Fibroblast of skin of right biceps (primary cell): Measurements from ENCODE around the gene TMPRSS7.

Experiments used
- DNase-seq: peaks from one replicate; pipeline ENCODE4 v3.0.0-alpha.2; 2013

TMPRSS7 gene

DNA sequence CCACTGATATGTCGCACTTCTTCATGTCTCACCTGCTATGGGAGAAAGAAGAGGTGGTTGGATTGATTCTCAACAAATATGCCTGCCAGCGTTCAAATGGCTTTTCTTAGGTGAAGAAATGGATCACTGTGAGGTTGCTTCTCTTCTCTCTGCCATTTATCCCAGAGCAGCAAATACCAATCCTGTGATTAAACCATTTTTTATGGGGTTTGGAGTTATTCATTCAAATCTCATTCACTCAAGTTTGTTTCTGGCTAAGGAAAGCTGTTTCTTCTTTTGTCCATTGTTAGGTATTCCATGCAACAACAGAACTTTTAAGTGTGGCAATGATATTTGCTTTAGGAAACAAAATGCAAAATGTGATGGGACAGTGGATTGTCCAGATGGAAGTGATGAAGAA, 39.5 kb downstream of the TMPRSS7 start:
- peak; percentile 22 for DNase-seq

DNA sequence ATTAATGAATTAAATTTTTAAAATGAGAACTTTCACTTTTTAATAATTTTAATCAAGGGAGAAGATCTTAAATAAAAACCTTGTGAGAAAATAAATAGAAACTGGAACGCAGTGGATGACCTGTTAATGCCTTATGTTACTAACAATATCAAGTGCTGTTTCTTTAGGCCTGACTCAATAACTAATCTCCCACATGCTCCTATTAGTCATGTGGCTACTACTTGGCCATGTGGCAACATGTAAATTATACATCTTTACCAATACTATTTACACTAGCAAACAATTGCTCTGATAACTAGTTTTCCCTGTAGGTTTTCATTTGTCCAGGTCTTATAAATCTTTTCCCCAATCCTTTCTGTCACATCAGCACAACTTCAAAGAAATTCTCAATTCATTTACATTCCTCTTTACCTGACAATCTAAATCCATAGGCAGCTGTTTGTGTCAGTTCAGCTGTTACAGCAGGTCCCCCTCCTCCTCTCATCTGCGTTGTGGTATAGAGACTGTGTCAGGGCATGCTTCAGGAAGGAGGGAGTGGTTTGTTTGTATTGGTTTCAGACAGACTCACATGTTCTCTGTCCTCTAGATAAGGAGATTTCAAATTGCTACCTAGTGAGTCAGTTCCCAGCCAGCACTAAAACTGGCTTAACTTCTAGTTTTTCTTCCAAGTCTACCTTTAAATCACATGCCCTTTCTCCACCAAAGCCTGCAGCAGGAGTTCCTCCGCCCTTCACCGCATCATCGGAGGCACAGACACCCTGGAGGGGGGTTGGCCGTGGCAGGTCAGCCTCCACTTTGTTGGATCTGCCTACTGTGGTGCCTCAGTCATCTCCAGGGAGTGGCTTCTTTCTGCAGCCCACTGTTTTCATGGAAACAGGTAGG, 40.3 kb downstream of the TMPRSS7 start:
- DNase-seq = peak; percentile 88

DNA sequence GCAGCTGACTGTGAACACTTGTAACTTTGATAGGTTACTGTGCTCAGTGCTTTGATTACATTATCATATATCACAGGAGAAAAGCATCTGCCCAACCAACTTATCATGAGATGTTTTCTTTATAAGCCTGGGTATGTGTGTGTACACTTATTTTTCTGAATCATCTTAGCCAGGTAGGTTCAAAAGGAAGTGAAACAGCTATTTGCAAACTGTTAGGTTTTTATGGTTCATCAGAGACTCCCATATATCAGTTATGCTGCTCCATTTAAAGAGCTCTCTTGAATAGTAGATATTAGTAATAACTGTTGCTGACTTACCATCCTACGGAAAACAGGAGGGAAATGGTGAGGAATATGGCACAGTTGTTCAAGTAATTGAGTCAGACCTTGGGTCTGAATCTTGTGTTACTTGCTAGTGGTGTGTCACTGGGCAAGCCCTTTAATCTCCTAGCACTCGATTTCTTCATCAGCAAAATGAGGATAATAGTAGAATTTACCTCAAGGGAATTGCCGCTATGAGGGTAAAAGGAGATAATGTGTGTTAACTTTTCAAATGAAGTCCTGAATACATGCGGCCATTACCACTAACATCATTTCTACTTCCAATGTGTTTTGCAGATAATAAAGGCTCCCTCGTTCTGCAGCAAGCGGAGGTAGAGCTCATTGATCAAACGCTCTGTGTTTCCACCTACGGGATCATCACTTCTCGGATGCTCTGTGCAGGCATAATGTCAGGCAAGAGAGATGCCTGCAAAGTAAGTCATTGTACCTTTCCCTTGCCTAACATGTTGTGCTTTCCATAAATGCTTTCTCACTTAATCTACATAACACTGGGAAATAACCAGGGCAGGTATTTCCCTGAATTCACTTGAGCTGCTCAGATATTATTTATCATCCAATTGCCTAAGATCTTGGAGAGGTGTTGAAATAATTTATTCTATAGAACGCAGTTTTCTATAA, 43.9 kb downstream of the TMPRSS7 start:
- no peak for DNase-seq

DNA sequence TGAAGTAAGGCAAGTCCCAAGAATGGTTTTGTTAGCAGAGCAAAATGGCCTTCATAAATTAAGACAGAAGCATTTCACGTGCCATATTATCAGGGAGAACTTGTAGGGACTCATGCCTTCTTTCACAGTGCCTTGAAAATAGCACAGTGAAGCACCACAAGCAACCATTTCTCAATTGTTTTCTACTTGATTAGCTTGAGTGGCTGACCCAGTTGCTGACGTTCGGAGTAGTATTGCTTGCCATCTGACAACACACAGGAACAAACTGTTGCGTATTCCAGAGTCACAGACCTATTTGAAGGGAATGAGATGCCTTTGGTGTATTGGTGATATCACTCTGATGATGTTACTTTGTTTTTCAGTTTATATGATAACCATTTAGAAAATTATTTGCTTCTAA, 48.7 kb downstream of the TMPRSS7 start:
- DNase-seq = no peak

DNA sequence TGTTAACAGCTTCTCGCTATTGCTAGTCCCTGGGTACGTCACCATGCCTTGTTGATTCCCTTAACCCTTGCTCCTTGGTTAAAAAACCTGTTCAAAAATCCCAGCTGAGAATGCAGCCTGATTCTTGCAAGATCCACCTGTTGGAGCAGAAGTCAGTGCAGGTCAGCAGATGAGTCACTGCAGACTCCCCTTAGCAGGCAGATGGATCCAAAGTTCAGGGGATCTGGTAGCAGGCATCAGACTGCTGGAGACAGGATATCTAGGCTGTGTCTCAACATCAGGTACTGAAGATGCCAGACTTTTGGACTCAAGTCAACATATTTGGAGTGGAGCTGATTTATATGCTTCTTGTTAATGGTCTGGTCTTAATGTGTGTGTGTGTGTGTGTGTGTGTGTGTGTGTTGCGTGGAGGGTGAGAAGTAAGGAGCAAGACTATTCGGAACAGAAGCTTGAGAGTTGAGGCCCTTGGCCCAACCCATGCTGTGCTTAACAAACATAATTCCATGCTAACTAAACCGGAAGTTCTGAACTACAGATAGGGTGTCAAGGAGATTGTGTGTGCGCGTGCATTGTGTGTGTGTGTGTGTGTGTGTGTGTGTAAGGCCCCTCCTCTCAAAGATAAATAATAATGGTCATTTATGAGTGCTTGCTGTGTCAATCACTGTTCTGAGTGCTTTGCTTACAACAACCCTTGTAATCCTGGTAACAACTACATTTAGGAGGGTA, 50.6 kb downstream of the TMPRSS7 start:
- no peak for DNase-seq

DNA sequence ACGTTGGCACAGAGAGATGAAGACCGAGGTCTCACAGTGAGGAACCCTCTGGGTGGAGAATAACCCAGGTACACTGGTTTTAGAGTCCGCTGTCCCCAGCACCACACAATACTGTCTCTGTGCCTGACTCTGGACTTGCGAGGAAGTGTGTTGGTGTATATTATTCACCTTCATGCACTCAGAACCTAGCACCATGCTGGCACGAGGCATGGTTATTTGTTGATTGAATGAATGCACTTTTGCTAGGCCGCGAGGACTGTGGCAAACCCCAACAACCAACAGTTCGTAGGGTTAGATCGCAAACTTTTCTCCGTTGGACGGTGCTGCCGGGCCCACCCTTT, 51.2 kb downstream of the TMPRSS7 start:
- no peak for DNase-seq

DNA sequence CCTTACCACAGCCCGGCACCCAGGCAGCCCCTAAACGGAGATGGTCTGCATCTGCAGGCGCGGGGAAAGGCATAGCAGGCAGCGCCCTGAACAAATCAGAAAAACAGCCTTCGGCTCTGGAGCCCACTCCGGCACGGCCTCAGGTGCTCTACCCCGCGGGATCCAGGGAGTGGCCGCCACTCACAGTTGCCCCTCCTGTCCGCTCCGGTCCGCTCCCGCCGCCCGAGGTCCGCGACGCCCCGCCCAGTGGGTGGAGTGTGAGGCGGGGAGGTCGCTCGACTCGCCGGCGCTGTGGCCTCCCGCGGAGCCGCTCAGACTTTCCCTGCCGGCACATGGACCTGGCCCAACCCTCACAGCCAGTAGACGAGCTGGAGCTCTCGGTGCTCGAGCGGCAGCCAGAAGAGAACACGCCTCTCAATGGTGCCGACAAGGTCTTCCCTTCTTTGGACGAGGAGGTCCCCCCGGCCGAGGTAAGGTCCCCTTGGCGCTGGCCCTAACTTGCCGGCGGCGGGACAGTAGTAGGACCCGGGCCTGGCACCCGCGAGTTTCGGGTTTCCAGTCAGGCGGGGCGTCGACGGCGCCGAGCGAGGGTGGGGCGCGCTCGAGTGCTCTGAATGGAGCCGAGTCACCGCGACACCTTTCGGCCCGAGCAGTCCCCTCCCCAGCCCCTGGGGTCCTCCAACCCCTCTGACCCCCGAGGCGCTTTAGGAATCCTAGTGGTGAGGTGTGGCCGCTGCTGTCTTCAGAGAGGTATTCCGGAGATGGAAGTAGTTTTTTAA, 51.7 kb downstream of the TMPRSS7 start, which contains the start of gene C3orf52:
C3orf52 (plus strand) TSS at position 314 of the 779 bp plus-strand sequence; CDS start at position 333, 19 bp downstream.
- peak; percentile 80 for DNase-seq

DNA sequence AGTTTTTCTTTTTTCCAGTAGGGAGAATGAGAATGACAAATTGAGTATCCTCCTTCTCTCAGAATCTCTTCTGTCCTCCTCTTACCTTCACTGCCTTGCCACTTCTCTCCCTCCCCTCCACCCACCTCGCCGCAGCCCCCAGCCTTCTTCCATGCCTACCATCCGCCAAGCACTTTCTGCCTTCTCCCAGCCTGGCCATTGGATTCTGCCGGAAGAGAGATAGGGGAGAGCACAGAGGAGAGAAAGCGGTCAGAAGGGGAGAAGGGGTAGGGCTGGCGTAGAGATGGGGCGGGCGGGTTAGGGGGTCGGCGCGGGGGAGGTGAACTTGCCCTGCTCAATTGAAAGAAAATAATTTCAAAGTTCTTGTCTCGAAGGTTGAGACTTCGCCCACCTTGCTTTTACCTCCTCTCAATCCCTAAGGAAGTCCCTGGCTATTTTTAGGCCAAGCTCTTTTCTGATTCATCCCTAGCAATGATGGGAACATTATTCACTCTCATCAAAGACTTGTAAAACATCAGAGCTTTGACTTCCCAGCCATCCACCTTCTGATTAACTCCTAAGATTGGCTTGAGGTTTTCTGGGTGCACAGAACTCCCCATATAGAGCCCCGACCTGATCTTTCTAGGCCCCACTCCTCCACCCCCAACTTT, 52.5 kb downstream of the TMPRSS7 start:
- DNase-seq = peak; percentile 61

DNA sequence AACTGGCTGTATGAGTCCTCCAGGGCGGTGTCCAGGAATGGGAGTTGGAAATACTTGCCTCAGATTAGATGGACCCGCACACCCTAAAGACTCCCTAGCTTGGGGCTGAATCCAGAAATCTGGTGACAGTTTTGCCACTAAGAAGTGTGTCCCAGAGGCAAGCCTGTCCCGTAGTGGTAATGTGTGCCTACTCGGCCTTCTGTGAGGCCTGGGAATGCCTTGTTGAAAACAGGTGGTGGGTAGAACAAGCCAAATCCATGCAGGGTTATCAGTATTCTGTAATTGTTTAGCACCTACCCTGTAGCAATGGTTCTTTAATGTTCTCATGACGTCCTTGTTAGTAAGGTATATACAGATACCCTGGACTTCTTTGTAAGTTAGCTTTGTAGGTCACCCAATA, 53.2 kb downstream of the TMPRSS7 start:
- DNase-seq = no peak

DNA sequence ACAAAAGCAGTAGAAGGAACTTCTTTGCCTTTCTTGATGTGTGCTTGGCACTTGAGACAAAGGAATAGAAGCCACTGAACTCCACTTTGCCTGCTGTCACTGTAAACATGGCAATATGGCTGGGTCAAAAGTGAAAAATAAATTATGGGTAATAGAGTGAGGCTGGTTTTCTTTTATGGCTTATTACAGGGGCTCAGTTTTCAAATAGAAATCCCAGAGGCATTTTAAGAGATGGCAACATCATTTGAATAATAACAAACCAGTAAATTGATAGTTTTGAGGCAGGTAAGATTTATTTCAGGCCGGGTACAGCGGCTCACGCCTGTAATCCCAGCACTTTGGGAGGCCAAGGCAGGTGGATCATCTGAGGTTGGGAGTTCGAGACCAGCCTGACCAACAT, 54.4 kb downstream of the TMPRSS7 start:
- no peak for DNase-seq

DNA sequence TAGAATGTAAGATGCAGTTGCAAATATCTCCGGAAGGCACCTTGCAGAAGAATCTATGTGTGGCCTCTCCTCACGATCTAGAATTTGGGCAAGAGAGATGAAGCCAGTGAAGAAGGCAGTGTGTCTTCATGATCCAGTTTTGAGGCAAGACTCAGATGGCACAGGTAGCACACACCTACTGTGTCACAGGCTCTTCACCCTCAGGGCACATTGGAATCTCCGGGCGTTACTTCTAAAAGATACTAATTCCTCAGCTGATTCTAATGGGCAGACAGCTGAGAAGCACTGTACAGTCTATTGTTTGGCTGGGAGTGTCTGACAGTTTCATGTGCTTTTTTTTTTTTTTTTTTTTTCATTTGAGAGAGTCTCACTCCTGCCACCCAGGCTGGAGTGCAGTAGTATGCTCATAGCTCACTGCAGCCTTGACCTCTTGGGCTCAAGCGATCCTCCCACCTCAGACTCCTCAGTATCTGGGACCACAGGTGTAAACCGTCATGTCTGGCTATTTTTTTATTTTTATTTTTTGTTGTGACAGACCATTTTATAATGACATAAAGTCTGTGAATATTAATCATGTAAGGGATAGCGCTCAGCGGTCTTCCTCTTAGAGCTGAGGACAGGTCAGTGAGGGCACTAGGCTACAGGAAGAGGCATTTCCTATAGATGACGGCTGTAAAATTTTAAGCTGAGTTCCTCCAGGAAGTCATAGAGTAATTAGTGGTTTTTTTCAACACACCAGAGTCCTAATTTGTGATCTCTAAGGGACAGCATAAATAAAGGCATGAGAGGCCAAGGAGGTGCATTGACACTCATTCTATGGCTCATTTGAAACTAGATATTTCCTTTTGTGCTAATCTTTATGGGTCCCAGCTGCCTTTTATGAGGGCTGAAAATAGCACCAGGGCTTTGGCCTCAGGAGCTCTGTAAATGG, 55.7 kb downstream of the TMPRSS7 start:
- DNase-seq = no peak

DNA sequence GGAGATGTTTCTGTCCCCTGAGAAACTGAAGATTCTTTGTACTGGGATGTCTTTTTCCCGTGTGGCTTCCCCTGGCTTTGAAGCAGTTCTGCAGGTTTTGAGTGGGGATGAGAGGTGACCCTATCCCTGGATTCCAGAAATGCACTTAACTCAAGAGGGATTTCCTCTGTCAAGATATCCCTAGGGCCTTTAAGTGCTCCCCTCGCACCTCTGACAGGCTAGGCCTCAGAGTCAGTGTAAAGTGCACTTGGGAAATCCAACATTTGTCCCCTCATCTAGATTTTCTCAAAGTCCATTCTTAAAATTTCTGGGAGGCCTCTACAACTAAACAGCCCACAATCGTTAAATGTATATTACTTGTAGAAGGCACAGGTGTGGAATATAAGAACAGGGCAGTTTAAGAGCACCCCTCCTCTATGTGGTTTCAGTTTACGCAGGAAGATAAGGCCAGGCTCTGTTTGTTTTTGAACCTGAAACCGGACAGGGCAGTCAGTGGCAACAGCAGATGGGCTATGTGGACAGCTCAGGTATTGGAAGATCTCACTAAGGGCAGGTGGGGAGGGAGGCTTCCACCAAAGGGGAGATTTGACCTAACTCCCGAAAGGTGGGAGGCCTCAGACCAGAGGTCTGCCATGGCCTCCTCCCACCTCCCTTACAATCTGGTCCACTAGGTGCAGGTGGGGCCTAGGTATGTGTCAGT, 56.5 kb downstream of the TMPRSS7 start:
- no peak for DNase-seq

DNA sequence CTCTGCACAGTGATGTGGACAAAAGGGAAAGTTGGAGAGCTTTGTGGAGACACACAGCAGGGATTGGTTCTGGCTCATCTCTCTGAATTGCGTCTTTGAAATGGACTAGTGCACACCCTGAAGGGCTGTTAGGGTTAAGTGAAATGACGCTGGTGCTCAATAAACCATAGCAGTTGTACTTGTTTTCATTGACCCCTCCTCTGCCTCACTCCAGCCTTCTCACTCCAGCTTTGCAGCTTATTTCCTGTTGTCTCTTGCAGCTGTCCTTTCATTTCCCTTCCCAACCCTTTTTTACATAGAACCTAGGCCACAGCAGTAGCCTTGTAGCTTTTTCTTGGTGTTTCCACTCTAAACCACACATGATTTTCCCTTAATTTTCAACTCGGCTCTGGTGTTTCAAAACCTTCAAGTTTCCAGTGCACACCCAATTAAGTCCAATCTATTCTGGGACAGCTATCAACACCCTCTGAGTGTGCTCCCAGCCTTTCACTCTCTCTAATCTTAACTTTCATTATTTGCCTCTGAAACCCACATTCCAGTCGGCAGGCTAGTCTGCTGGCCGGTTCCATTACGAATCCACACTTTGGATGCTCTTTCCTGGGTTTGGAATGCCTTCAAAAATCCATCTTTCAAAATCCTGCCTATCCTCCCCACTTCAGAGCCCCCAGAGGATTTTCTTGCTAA, 58.1 kb downstream of the TMPRSS7 start:
- DNase-seq = peak; percentile 59

DNA sequence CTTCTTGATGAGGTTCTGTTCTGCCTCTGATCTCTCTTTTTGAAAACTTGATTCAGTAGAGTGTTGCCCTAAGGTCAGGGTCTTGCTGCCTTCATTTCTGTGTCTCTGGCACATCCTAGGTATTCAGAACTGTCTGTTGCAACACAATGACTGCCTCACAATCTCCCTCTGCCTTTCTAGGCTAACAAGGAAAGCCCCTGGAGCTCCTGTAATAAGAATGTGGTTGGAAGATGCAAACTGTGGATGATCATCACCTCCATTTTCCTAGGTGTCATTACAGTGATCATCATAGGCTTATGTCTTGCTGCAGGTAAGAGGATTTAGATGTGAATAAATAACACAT, 58.6 kb downstream of the TMPRSS7 start:
- DNase-seq = no peak

DNA sequence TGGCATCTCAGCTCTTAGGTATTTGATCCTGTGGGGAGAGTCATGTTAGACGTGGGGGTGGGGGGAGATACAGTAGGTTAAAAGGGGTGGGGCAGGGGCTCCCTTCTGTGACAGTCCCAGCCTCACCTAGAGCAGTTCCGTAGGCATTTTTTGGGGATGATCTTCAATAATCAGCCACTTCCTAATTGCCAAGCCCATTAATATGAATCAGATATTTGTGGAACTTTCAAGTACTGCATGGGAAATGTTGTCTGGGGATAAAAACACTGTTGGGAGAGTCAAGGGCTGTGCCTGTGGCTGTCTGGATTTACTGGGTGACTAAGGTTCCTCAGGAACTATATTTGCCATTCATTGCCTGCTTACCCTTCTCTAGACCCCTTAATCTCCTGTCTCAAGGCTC, 61.2 kb downstream of the TMPRSS7 start:
- peak; percentile 17 for DNase-seq

DNA sequence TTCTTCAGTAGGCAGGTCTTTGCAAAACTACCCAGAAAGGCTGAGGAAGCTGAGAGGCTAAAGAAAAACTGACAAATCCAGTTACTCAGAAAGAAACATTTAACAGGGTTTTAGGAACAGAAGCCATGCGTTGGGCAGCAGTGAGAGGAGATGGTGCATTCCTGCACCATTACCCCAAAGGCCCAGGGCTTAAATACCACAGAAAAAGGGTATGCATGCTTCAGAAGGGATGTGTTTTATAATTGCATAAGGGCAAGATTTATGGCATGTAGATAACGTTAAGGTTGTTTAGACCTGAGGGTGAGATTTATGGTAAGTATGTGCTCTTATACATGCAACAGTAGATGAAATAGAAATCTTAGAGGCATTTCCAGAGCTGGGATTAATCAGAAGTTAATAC, 61.6 kb downstream of the TMPRSS7 start:
- peak; percentile 55 for DNase-seq

DNA sequence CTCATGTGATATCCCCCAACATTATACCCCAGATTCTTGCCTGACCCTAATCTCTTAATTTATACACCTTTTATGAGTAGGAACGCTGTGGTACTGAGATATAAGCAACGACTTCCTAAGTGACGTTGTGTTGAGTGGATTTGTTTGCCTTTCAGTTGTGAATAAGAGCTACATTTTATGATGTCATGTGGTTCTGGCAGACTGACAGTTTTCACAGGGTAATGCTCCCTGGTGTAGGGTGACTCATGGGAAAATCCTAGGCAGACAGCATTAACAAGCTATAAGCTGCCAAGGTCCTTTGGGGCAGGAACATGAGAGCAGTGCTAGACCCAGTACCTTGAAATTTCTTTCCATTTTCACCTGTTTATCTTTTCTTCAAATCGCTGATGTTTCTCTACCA, 62.8 kb downstream of the TMPRSS7 start:
- DNase-seq = peak; percentile 99

DNA sequence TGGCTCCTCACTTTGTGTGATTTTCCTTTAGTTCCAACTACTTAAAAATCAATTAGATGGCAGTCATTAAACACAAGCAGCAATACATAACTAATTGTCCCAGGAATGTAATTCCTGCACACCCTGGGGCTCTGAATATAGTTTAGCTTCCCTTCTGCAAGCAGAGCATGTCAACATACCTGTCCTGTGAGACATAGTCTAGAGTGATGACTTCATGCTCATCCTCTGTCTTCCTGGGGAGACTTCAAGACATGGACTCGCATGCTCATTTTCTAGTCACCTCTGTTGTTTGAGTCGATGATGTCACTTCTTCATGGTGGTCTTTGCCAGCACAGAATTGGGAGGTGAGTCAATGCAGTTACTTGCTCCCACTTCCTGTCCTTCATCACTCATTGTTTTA, 67.4 kb downstream of the TMPRSS7 start:
- peak; percentile 97 for DNase-seq

DNA sequence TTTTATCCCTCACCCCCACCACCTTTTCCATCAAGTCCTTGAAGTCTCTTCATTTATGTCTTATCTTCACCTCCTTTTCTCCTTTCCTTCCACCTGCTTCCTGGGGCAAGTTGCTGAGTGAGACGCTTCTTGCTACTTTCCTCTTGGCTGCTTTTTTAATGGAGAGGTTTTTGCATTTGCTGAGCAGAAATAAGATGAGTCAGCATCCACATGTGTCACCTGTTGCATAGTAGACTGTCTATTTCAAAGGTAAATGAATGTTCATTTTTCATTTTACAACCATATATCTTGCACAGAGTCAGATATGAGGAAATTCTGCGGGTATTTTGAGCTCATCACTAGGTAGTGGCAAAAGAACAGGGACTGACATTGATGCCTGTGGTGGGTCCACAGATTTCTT, 70.2 kb downstream of the TMPRSS7 start:
- no peak for DNase-seq
